Measurements from ENCODE around the gene VPS52. TPM values are rescaled to one million over a fixed set of nuclear protein-coding genes. Genes with fewer than 3 reads are reported as not detected.

VPS52 gene
- total and polyA plus RNA-seq, 9 of the 15 experiments (the other 6 are each of a cell fraction or from before 2014, with no cell fraction given): 24.4 to 103 (median 40.2) TPM

DNA sequence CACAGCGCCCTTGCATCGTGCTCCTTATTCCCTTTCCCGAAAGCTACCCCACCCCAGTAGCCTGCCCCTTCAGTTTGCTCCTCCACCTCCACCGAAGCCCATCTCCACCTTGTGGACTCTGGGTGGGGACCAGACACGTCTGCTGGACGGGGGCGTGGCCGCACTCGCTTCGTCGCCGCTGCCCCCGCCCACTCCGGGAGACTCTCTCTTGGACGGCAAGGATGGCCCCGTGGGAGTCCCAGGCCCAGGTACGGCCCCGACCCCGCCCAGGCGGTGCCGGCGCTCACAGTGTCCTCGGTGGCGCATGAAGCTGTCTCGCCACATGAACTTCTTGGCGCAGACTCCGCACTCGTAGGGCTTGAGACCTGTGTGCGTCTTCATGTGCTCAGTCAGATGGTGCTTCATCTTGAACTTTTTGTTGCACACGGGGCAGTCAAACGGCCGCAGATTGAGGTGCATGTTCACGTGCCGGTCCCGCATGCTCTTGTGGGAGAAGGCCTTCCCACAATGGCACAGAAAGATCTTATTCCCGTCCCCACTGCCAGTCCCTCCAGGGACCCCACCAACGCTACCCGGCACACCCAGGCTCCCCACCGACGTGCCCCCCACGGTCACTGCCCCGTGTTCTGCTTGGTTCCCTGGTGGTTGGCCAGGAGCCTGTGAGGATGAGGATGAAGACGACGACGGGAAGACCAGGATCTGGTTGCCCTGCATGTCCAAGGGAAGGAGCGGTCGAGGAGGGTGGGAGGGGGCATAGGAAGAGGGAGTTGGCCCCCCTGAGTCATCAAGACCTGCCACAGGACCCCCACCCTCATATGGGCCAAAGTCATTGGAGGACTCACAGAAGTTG, 43.5 kb upstream of the VPS52 start (continued):
- TF ChIP-seq, protein P1, sequence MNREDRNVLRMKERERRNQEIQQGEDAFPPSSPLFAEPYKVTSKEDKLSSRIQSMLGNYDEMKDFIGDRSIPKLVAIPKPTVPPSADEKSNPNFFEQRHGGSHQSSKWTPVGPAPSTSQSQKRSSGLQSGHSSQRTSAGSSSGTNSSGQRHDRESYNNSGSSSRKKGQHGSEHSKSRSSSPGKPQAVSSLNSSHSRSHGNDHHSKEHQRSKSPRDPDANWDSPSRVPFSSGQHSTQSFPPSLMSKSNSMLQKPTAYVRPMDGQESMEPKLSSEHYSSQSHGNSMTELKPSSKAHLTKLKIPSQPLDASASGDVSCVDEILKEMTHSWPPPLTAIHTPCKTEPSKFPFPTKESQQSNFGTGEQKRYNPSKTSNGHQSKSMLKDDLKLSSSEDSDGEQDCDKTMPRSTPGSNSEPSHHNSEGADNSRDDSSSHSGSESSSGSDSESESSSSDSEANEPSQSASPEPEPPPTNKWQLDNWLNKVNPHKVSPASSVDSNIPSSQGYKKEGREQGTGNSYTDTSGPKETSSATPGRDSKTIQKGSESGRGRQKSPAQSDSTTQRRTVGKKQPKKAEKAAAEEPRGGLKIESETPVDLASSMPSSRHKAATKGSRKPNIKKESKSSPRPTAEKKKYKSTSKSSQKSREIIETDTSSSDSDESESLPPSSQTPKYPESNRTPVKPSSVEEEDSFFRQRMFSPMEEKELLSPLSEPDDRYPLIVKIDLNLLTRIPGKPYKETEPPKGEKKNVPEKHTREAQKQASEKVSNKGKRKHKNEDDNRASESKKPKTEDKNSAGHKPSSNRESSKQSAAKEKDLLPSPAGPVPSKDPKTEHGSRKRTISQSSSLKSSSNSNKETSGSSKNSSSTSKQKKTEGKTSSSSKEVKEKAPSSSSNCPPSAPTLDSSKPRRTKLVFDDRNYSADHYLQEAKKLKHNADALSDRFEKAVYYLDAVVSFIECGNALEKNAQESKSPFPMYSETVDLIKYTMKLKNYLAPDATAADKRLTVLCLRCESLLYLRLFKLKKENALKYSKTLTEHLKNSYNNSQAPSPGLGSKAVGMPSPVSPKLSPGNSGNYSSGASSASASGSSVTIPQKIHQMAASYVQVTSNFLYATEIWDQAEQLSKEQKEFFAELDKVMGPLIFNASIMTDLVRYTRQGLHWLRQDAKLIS (CRISPR knock-in tag; IDR thresholded peaks at IDR 0.05): no peak
- no peak for TF ChIP-seq ZNF76 (CRISPR knock-in tag; IDR thresholded peaks at IDR 0.05; ENCODE audit: borderline replicate concordance)
- TF ChIP-seq EP400 (IDR thresholded peaks at IDR 0.05): peak; percentile 25; the same call in 1 of the 2 replicates
- no peak for TF ChIP-seq NCOA6 (IDR thresholded peaks at IDR 0.05)
- no peak for TF ChIP-seq CBFB (CRISPR knock-in tag; IDR thresholded peaks at IDR 0.05)
- TF ChIP-seq JUNB (CRISPR knock-in tag; conservative IDR thresholded peaks at IDR 0.05): no peak
- TF ChIP-seq, protein P2, sequence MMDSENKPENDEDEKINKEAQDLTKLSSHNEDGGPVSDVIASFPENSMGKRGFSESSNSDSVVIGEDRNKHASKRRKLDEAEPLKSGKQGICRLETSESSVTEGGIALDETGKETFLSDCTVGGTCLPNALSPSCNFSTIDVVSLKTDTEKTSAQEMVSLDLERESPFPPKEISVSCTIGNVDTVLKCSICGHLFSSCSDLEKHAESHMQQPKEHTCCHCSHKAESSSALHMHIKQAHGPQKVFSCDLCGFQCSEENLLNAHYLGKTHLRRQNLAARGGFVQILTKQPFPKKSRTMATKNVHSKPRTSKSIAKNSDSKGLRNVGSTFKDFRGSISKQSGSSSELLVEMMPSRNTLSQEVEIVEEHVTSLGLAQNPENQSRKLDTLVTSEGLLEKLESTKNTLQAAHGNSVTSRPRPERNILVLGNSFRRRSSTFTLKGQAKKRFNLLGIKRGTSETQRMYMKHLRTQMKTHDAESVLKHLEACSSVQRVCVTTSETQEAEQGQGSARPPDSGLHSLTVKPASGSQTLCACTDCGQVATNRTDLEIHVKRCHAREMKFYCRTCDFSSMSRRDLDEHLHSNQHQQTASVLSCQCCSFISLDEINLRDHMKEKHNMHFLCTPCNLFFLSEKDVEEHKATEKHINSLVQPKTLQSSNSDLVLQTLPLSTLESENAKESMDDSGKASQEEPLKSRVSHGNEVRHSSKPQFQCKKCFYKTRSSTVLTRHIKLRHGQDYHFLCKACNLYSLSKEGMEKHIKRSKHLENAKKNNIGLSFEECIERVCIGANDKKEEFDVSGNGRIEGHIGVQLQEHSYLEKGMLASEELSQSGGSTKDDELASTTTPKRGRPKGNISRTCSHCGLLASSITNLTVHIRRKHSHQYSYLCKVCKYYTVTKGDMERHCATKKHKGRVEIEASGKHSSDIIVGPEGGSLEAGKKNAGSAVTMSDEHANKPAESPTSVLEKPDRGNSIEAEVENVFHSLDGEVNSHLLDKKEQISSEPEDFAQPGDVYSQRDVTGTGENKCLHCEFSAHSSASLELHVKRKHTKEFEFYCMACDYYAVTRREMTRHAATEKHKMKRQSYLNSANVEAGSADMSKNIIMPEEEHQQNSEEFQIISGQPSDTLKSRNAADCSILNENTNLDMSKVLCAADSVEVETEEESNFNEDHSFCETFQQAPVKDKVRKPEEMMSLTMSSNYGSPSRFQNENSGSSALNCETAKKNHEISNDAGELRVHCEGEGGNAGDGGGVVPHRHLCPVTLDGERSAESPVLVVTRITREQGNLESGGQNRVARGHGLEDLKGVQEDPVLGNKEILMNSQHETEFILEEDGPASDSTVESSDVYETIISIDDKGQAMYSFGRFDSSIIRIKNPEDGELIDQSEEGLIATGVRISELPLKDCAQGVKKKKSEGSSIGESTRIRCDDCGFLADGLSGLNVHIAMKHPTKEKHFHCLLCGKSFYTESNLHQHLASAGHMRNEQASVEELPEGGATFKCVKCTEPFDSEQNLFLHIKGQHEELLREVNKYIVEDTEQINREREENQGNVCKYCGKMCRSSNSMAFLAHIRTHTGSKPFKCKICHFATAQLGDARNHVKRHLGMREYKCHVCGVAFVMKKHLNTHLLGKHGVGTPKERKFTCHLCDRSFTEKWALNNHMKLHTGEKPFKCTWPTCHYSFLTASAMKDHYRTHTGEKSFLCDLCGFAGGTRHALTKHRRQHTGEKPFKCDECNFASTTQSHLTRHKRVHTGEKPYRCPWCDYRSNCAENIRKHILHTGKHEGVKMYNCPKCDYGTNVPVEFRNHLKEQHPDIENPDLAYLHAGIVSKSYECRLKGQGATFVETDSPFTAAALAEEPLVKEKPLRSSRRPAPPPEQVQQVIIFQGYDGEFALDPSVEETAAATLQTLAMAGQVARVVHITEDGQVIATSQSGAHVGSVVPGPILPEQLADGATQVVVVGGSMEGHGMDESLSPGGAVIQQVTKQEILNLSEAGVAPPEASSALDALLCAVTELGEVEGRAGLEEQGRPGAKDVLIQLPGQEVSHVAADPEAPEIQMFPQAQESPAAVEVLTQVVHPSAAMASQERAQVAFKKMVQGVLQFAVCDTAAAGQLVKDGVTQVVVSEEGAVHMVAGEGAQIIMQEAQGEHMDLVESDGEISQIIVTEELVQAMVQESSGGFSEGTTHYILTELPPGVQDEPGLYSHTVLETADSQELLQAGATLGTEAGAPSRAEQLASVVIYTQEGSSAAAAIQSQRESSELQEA (IDR thresholded peaks at IDR 0.05; ENCODE audit: low read depth): no peak
- TF ChIP-seq HNRNPUL1 (IDR thresholded peaks at IDR 0.05; ENCODE audit: low read length): no peak
- TF ChIP-seq ZNF778 (CRISPR knock-in tag; IDR thresholded peaks at IDR 0.05): no peak
- TF ChIP-seq, protein P3, sequence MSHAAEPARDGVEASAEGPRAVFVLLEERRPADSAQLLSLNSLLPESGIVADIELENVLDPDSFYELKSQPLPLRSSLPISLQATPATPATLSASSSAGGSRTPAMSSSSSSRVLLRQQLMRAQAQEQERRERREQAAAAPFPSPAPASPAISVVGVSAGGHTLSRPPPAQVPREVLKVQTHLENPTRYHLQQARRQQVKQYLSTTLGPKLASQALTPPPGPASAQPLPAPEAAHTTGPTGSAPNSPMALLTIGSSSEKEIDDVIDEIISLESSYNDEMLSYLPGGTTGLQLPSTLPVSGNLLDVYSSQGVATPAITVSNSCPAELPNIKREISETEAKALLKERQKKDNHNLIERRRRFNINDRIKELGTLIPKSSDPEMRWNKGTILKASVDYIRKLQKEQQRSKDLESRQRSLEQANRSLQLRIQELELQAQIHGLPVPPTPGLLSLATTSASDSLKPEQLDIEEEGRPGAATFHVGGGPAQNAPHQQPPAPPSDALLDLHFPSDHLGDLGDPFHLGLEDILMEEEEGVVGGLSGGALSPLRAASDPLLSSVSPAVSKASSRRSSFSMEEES (CRISPR knock-in tag; IDR thresholded peaks at IDR 0.05): no peak
- no peak for TF ChIP-seq STAT5B (CRISPR knock-in tag; IDR thresholded peaks at IDR 0.05)
